Panc1 (cell line): ENCODE data around the gene KLK4. TPM values are rescaled to one million over a fixed set of nuclear protein-coding genes. Genes with fewer than 3 reads are reported as not detected.

ENCODE experiments used
- ATAC-seq: fragments of 200-7000 bp; cut with Tn5 transposase; 2 replicates; pipeline ENCODE4 v1.9.1; 2020; ENCODE audit warnings: mild to moderate bottlenecking, moderate library complexity
- BruUV-seq: library from RNA; stranded (reverse); fragments of 400-500 nt; replicated peaks from 2 replicates; lab custom pipeline; 2021; lab: Mats Ljungman, UMichigan
- CTCF ChIA-PET: fragments of 300-600 bp; sonication (Branson Sonifier 250); formaldehyde crosslinking; loops from one replicate; lab custom pipeline; 2022; ENCODE audit warnings: antibody characterized with exemption; lab: Charles Lee
- POLR2A ChIA-PET: fragments of 300-600 bp; sonication (Branson Sonifier 250); formaldehyde crosslinking; loops from one replicate; lab custom pipeline; 2022; ENCODE audit warnings: antibody characterized with exemption; lab: Charles Lee
- DNase-seq: peaks from one replicate; pipeline ENCODE4 v3.0.0-alpha.2; 2010; ENCODE audit warnings: low read depth, low spot score
- H3K27ac ChIP-seq: 2 replicates; pipeline ENCODE4 v1.5.1; 2011; ENCODE audit warnings: mild to moderate bottlenecking, low read length, inconsistent platforms
- H3K27me3 ChIP-seq: fragments of 200-500 bp; sonication (Bioruptor generic); 2 replicates; pipeline ENCODE4 v1.6.0; 2014; ENCODE audit warnings: low read length, inconsistent platforms; ENCODE audit not compliant: control insufficient read depth, insufficient read depth
- H3K36me3 ChIP-seq: fragments of 200-500 bp; sonication (Bioruptor generic); 2 replicates; pipeline ENCODE4 v1.5.1; 2014; ENCODE audit warnings: inconsistent platforms, mild to moderate bottlenecking, low read length, moderate library complexity; ENCODE audit not compliant: control insufficient read depth, insufficient read depth
- H3K4me1 ChIP-seq: 2 replicates; pipeline ENCODE4 v1.5.1; 2011; ENCODE audit warnings: inconsistent platforms, mild to moderate bottlenecking, low read length, moderate library complexity; ENCODE audit not compliant: control insufficient read depth, insufficient read depth
- H3K4me3 ChIP-seq, 2 experiments: 2 replicates each; pipeline ENCODE4 v1.5.1; 2011 to 2012; ENCODE audit warnings: low read depth in 2 of 2, low read length in 2 of 2, mild to moderate bottlenecking in 2 of 2, inconsistent platforms in 1 of 2, moderate library complexity in 1 of 2
- H3K9me3 ChIP-seq: fragments of 200-500 bp; sonication (Bioruptor generic); 2 replicates; pipeline ENCODE4 v1.5.1; 2014; ENCODE audit warnings: low read depth, mild to moderate bottlenecking, inconsistent platforms, low read length, moderate library complexity; ENCODE audit not compliant: control insufficient read depth, insufficient read depth
- CTCF ChIP-seq: fragments of 450-650 bp; IDR thresholded peaks from 2 replicates; pipeline ENCODE4 v1.5.1; 2017; ENCODE audit warnings: mild to moderate bottlenecking
- POLR2AphosphoS5 ChIP-seq: IDR thresholded peaks from 2 replicates; pipeline ENCODE4 v1.6.1; 2012; ENCODE audit warnings: mild to moderate bottlenecking, low read depth, low read length, moderate library complexity
- REST ChIP-seq, 2 experiments: IDR thresholded peaks; 2 replicates each; pipeline ENCODE4 v1.6.1; 2011 to 2012; ENCODE audit warnings: low read depth in 2 of 2, control low read depth in 1 of 2, low read length in 1 of 2, mild to moderate bottlenecking in 1 of 2, moderate library complexity in 1 of 2; ENCODE audit not compliant: insufficient read depth in 1 of 2
- SIN3A ChIP-seq: IDR thresholded peaks from 2 replicates; pipeline ENCODE4 v1.6.1; 2012; ENCODE audit warnings: low read depth, mild to moderate bottlenecking, low read length, moderate library complexity, borderline replicate concordance; ENCODE audit not compliant: insufficient read depth
- TCF7L2 ChIP-seq: IDR thresholded peaks from 2 replicates; pipeline ENCODE4 v1.6.1; 2011; ENCODE audit warnings: mild to moderate bottlenecking, low read depth, low read length, inconsistent platforms
- in situ Hi-C: cut with HindIII; loops from 2 replicates; pipeline ENCODE4 v1.10.0; 2016; ENCODE audit warnings: low sequenced_read_pairs, low pct_unique_long_range_greater_than_20kb
- intact Hi-C: fragments of 100-400 bp; cut with micrococcal nuclease; formaldehyde crosslinking; loops from one replicate; pipeline ENCODE4 v1.10.0; 2022; ENCODE audit not compliant: unreplicated experiment
- total RNA-seq: library from RNA; stranded (reverse); gene quantifications from one replicate; pipeline ENCODE4 v1.2.1, GENCODE V29; 2021; ENCODE audit not compliant: unreplicated experiment

The KLK4 gene
- total RNA-seq, 1 experiment from 2014 or later: not detected

- no peaks in the 10 kb centered on the region; the same call in 1 of the 2 replicates for H3K27me3 ChIP-seq
These were observed 53.8 kb downstream of the KLK4 start for GRCh38 chr19:50857366-50857765.

More at GRCh38 chr19:50857366-50857765, 53.8 kb downstream of the KLK4 start:
- H3K4me3 ChIP-seq: no peak overlapping the region
- BruUV-seq: no TSS peak
- ChIA-PET CTCF (no interaction called here), POLR2A (no interaction called here)
- intact Hi-C loops (no loop called here), in situ Hi-C loops (no loop called here)
- DNase-seq: no peak
- no peak for TF ChIP-seq CTCF
- TF ChIP-seq SIN3A: no peak
- TF ChIP-seq TCF7L2: no peak
- no peak for TF ChIP-seq POLR2AphosphoS5
- no peak for TF ChIP-seq REST (IDR thresholded peaks at IDR 0.05; ENCODE audit: insufficient read depth in 1 of 2, low read depth in 2 of 2, low read length in 1 of 2)
- ATAC-seq: no peak
- no peaks in the 10 kb centered on the region for H3K9me3 ChIP-seq
- no peaks in the 10 kb centered on the region for H3K4me1 ChIP-seq
- no peak overlapping the region for H3K27ac ChIP-seq
- no peaks in the 10 kb centered on the region for H3K36me3 ChIP-seq

Other genes with a start within 250 kb of the KLK4 start
- not detected for gene SHANK1, start 191.6 kb downstream of the KLK4 start, total RNA-seq
- gene CLEC11A, start 188.0 kb downstream of the KLK4 start, total RNA-seq: not detected
- not detected for gene GPR32, start 140.9 kb downstream of the KLK4 start, total RNA-seq
- gene ACP4, start 121.0 kb downstream of the KLK4 start, total RNA-seq: not detected
- gene KLK1, start 87.6 kb downstream of the KLK4 start, total RNA-seq: 0.31 TPM
- gene KLK15, start 77.8 kb downstream of the KLK4 start, total RNA-seq: not detected
- not detected for gene KLK3, start 56.5 kb downstream of the KLK4 start, total RNA-seq
- gene KLK2, start 38.0 kb downstream of the KLK4 start, total RNA-seq: not detected
- gene KLK5, start 41.6 kb upstream of the KLK4 start, total RNA-seq: not detected
- not detected for gene KLK6, start 58.2 kb upstream of the KLK4 start, total RNA-seq
- not detected for gene KLK7, start 72.5 kb upstream of the KLK4 start, total RNA-seq
- gene KLK8, start 90.2 kb upstream of the KLK4 start, total RNA-seq: not detected
- gene KLK10, start 108.3 kb upstream of the KLK4 start, total RNA-seq: not detected
- not detected for gene KLK11, start 115.2 kb upstream of the KLK4 start, total RNA-seq
- gene KLK12, start 123.6 kb upstream of the KLK4 start, total RNA-seq: not detected
- not detected for gene KLK13, start 153.7 kb upstream of the KLK4 start, total RNA-seq
- gene KLK14, start 171.5 kb upstream of the KLK4 start, total RNA-seq: not detected
- 9.3 TPM for gene CTU1, start 197.0 kb upstream of the KLK4 start, total RNA-seq
- gene SIGLEC9, start 213.5 kb upstream of the KLK4 start, total RNA-seq: not detected
- not detected for gene SIGLEC7, start 230.9 kb upstream of the KLK4 start, total RNA-seq